Stimulated activated CD4-positive, alpha-beta T cell treated with anti-CD3 and anti-CD28 coated beads, Interleukin-15, amount 100 ng/mL, for 24 hours (primary cell): ENCODE measurements around the gene ACBD4.

ENCODE experiments used
- DNase-seq: peaks from one replicate; pipeline ENCODE4 v3.0.0-alpha.2; 2020

The ACBD4 gene

GRCh38 chr17:45104907-45105624, 30.4 kb upstream of the ACBD4 start:
- DNase-seq, result no peak

- no peak for DNase-seq
Measured at GRCh38 chr17:45106096-45106495, 29.4 kb upstream of the ACBD4 start.

- no peak for DNase-seq
Measured at GRCh38 chr17:45106582-45106981, 28.9 kb upstream of the ACBD4 start.

GRCh38 chr17:45107293-45108010, 28.0 kb upstream of the ACBD4 start:
- DNase-seq, result no peak

DNA sequence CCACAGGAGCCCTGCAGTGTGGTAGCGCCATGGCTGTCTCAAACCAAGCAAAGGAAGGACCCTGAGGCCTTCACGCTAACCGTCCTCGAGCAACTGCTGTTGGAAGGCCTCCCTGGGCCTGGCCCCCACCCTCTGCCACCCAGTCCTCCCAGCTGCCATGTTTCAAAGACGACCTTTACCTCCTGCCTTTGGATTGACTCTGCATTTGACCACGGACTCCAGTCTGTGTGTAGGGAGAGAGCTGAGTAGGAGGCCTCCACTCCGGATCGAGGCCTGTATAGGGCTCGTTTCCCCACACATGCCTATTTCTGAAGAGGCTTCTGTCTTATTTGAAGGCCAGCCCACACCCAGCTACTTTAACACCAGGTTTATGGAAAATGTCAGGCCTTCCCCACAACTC, 27.4 kb upstream of the ACBD4 start:
- DNase-seq, result no peak

GRCh38 chr17:45108595-45109521, 26.6 kb upstream of the ACBD4 start:
- no peak for DNase-seq

GRCh38 chr17:45110676-45111611, 24.5 kb upstream of the ACBD4 start:
- DNase-seq, result no peak

GRCh38 chr17:45111850-45112249, 23.6 kb upstream of the ACBD4 start:
- no peak for DNase-seq

DNA sequence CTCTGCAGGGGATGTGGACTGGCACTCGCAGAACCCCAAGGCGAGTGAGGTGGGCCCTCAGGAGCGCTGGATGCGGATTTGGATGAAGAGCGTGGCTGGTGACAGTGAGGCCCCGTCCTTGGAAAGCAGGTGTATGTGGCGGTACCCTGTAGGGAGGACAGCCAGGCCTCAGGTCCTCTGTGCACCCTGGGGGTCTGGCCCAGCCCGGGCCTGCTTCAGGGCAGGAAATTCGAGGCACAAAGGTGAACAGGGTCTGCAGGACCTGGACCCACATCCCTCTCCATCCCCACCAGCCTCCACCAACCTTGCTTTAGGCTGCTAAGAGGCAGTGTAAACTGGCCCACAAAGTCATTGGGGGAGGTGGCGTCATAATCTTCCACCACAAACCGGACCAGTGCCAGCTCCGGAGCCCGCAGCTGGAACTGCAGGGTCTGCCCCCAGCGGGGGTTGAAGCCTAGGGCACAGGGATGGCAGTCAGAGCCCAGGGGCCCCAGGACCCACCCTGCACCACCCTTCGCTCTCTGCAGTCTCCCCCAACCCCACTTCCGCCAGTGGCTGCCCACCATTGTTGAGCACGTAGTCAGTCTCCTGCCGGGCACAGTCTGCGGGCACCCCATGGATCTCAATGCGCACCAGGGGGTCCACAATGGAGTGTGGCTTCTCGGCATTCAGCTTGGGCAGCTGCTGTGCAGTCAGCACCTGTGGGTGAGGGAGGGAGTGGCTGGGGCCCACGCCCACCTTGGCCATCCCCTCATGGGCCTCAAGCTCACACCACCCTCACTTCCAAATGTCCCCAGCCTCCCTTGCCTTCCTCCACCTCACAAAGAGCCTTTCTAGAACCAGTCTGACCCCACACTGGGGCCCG, 22.7 kb upstream of the ACBD4 start:
- no peak for DNase-seq

DNA sequence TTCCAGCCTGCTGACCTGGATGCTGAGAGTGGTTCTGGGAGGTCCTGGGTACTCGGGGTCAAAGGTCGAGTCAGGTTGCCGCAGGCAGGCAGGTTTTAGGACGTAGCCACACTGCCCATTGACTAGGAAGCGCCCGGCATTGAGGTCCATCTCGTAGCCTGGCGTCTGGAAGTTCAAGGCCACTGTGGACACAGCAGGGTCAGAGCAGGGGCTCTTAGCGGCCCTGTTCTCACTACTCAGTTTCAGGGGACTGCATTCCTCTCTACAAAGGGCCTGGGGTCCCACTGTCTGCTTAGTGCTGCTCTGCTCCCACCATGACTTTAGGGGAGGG, 22.1 kb upstream of the ACBD4 start:
- no peak for DNase-seq

DNA sequence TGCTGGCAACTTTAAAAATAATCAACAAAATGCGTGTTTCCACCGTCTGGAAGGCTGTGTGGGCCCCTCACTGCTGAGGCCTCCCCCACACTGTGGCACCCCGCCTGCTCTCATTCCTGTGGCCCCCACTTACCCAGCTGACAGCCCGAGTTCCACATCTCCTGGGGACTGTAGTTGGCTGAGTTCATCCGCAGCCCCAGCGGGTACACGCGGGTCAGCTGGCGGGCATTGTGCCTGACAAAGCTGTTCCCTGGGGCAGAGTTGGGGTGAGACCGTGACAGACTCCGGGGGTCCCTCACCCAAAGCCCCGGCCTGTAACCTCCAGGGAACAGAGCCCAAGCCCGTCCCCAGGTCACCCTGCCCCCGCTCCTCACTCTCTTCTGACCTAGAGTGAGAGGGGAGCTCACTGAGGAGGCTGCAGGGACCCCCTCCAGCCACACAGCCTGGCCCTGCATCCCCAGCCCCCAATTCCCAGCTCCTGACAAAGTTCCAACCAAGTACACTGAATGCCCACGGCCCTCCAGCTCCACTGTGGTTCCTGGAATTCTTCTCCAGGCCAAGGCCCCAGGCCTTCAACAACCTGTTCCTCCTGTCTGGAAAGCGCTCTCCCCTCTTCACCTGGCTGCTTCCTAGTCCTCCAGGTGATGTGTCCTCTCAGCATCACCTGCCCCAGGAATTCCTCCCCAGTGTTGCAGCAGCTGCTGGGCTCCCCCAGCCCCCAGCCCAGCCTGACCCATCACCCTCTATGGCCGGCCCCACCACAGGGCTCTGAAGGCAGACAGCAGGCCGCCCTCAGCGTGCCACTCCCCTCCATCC, 21.2 kb upstream of the ACBD4 start:
- DNase-seq, result no peak

DNA sequence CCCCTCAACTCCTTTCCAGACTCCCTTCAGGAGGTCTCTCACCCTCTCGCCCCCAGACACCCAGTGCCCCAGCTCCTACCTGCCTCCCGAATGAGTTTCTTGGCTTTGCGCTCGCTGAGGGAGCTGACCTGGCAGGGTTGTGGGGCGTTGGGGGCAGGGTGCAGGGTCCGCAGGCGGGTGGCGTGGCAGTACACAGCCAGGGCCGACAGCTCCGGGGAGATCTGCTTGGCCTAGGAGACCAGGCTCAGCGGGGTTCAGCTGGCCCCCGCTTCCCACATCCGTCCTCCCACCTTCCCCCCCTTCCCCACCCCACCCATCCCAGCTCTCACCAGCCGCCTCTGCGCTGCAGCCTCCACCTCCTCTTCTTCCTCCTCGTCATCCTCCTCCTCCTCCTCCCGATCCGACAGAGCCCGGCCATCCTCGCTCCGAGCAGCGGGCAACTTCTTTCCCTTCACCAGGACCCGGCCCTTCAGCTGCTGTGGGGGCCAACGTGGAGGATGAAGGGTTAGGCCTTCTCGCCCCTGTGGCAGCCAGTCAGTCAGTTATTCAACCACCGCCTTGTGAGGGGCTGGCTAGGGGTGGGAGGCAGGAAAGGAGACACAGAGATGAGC, 20.4 kb upstream of the ACBD4 start:
- DNase-seq, result no peak

DNA sequence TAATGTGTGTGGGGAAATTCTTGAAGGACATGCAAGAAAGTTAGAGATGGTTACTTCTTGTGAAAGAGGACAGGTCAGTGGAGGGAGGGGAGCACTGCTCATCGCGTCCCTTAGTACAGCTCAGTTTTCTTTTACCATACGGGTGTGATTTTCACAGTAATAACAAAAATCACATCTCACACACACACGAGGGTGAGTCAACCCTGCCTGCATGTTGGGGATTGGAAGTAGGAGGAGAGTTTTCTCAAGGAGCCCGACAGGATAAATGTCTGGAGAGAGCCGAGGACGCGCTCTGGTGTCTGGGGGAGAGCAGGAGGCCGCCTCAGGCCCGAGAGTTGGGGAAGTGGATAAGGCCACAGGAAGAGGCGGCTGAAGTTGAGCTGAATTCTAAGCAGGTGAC, 19.6 kb upstream of the ACBD4 start:
- DNase-seq, result no peak

GRCh38 chr17:45116434-45117016, 19.0 kb upstream of the ACBD4 start:
- no peak for DNase-seq

GRCh38 chr17:45117334-45117733, 18.2 kb upstream of the ACBD4 start:
- no peak for DNase-seq

- no peak for DNase-seq
Measured at GRCh38 chr17:45117848-45118646, 17.4 kb upstream of the ACBD4 start.

GRCh38 chr17:45118691-45119090, 16.8 kb upstream of the ACBD4 start:
- DNase-seq, result no peak

GRCh38 chr17:45119964-45120363, 15.5 kb upstream of the ACBD4 start:
- DNase-seq, result no peak

- DNase-seq, result no peak
Measured at GRCh38 chr17:45120558-45120957, 14.9 kb upstream of the ACBD4 start.
